ENCODE results near the gene CCDC127. TPM values are rescaled to one million over a fixed set of nuclear protein-coding genes. Genes with fewer than 3 reads are reported as not detected.

Gene CCDC127
- total and polyA plus RNA-seq, 10 donors: 1.2 to 8.9 (median 3.6) TPM

DNA sequence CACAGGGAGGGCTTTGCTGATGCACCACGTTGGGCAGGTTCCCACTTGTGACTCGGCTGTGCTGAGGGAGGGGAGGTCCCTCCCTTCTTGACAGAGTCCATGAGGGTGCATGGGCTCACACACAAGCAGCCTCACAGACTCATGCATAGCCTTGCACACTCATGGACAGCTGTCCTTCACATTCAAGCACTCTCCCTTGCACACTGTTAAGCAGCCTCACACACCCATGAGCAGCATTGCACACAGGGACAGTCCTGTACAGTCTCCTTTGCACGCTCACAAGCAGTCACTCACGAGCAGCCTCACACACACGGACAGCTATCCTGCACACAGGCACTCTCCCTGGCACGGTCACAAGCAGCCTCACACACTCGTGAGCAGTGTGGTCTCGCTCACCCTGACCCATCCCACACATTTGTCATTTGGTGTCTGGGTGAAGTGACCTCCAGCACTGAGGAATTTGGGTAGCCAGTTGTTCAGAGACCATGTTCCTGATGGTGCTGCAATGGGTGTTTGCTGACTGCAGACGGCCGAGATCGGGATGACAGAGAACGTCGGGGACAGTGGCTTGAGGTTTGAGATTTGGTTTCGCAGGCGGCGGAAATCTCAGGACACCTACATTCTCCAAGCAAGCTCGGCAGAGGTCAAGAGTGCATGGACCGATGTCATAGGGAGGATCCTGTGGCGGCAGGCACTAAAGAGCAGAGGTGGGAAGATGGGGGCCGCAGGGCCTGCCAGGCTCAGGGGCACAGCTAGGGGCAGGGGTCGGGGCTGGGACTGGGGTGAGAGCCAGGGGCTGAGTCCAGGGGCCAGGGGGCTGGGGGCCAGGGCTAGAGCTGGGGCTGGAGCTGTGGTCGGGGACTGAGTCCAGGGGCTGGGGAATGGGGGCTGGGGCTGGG lies 44.3 kb downstream of the CCDC127 start:
- intact Hi-C loops (cut with DNase I; ENCODE audit: low total_unique reads): no loop called here
- Histone ChIP-seq H3K27me3 (replicated peaks in 1 of 7) (no peaks in the 10 kb centered on the region), H3K27ac (no peak overlapping the region), H3K9me3 (no peaks in the 10 kb centered on the region), H3K36me3 (no peaks in the 10 kb centered on the region), H3K4me3 (no peak overlapping the region), H3K4me1 (peaks cover 0 to 26% (median 10%) of the 10 kb centered on the region in 6 donors)
- WGBS, 5 donors: 81 to 88% (median 85%) methylated on average over 21 to 22 of the region's 22 CpGs
- no peak for TF ChIP-seq POLR2AphosphoS5 (IDR thresholded peaks at IDR 0.05)
- no peak for TF ChIP-seq POLR2A (IDR thresholded peaks at IDR 0.05)
- no peak for TF ChIP-seq CTCF (IDR thresholded peaks at IDR 0.05 in 8 of 11, conservative IDR thresholded peaks at IDR 0.05 in 3 of 11)
- peak; percentile 46 for DNase-seq

- H3K27me3 ChIP-seq (replicated peaks in 1 of 7): no peaks in the 10 kb centered on the region
- no peak overlapping the region for H3K4me3 ChIP-seq
- TF ChIP-seq CTCF (IDR thresholded peaks at IDR 0.05 in 8 of 11, conservative IDR thresholded peaks at IDR 0.05 in 3 of 11) (no peak), POLR2AphosphoS5 (IDR thresholded peaks at IDR 0.05) (no peak), POLR2A (IDR thresholded peaks at IDR 0.05) (no peak)
- peak; percentile 45 for DNase-seq
- H3K4me1 ChIP-seq: peaks cover 0 to 26% (median 10%) of the 10 kb centered on the region in 6 donors
- no peaks in the 10 kb centered on the region for H3K36me3 ChIP-seq
- 68 to 83% (median 81%) methylated on average over 17 of the region's 17 CpGs for WGBS, 5 donors
- intact Hi-C loops (cut with DNase I; ENCODE audit: low total_unique reads): no loop called here
- H3K27ac ChIP-seq: no peak overlapping the region
- no peaks in the 10 kb centered on the region for H3K9me3 ChIP-seq
These were observed 45.1 kb downstream of the CCDC127 start for GRCh38 chr5:172841-173251.

DNA sequence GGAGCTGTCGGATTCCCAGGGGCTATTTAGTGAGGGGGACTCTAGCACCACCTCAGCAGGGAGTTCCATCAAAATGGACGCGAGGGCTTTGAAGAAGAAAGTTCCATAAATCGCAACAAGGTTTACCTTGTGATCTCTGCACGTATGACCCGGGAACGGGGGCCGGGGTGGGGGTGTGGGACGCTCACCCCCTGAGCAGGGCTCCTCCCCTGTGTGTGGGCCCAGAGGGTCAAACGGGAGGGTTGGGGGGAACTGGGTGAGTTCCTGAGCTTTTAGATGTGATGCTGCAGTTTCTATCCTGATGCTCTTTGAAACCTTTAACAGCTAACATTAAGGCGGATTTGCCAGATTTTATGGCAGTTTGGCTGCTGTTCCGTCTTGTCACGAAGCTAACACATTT lies 45.5 kb downstream of the CCDC127 start:
- peak; percentile 41 for DNase-seq
- TF ChIP-seq POLR2A (IDR thresholded peaks at IDR 0.05) (no peak), POLR2AphosphoS5 (IDR thresholded peaks at IDR 0.05) (no peak), CTCF (IDR thresholded peaks at IDR 0.05 in 8 of 11, conservative IDR thresholded peaks at IDR 0.05 in 3 of 11) (no peak)
- 91 to 94% (median 92%) methylated on average over 13 of the region's 13 CpGs for WGBS, 5 donors

DNA sequence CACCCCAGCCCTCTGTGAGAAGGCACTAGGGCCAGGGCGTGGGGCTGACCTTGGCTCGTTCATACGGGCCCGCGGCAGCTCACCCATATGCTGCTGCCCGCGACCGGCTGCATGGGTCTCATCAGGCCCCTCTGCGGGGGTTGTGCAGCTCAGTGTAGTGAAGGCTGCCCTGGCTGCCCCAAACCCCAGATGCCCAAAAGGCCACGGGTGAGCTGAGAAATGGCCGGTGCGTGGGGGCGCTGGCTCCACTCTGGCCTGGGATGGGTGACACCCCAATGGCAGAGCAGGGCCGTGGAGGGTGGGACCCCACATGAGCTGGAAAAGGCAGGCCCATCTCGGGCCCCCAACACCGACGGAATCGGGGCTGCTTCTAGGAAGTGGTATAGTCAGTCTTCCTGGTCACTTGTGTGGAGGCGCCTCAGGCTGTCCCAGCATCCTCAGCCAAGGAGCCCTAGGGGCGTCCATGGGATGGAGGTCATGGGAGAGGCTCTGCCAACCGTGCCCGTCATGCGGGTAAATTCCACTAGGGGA lies 46.1 kb downstream of the CCDC127 start:
- no peaks in the 10 kb centered on the region for H3K9me3 ChIP-seq
- no peaks in the 10 kb centered on the region for H3K36me3 ChIP-seq
- peak overlapping the region in 3 of 8 donors; percentile 66 to 77 (median 72) for H3K27ac ChIP-seq
- 88 to 98% (median 92%) methylated on average over 8 to 23 of the region's 23 CpGs for WGBS, 5 donors
- TF ChIP-seq CTCF (IDR thresholded peaks at IDR 0.05 in 8 of 11, conservative IDR thresholded peaks at IDR 0.05 in 3 of 11) (no peak), POLR2AphosphoS5 (IDR thresholded peaks at IDR 0.05) (no peak)
- peaks cover 0 to 26% (median 10%) of the 10 kb centered on the region in 6 donors for H3K4me1 ChIP-seq
- H3K4me3 ChIP-seq: no peak overlapping the region
- no peaks in the 10 kb centered on the region for H3K27me3 ChIP-seq (replicated peaks in 1 of 7)
- intact Hi-C loops (cut with DNase I; ENCODE audit: low total_unique reads): no loop called here
- DNase-seq: peak; percentile 66

More for the DNA sequence above, 45.5 kb downstream of the CCDC127 start:
- Histone ChIP-seq H3K4me3 (no peak overlapping the region), H3K36me3 (no peaks in the 10 kb centered on the region), H3K9me3 (no peaks in the 10 kb centered on the region), H3K4me1 (peaks cover 0 to 26% (median 10%) of the 10 kb centered on the region in 6 donors), H3K27me3 (replicated peaks in 1 of 7) (no peaks in the 10 kb centered on the region), H3K27ac (no peak overlapping the region)
- intact Hi-C loops (cut with DNase I; ENCODE audit: low total_unique reads): no loop called here

Measured in spleen (tissue), 11 donors.